Measurements from ENCODE around the gene PHLDA1. TPM values are rescaled to one million over a fixed set of nuclear protein-coding genes. Genes with fewer than 3 reads are reported as not detected.

PHLDA1 gene
- total RNA-seq, 1 experiment from 2014 or later, result 159 TPM

GRCh38 chr12:75978677-75979076 lies 52.9 kb downstream of the PHLDA1 start:
- H3K4me3 ChIP-seq (ENCODE audit: low read depth in 2 of 2, low read length in 2 of 2), result no peak overlapping the region
- intact Hi-C loops (cut with micrococcal nuclease; ENCODE audit: unreplicated experiment) (loop anchor here (5.0 to 10.0 kb wide), 2 partner anchors 114 to 271 kb away; no protein-coding TSS in a partner anchor), in situ Hi-C loops (cut with HindIII; ENCODE audit: low pct_unique_long_range_greater_than_20kb, low sequenced_read_pairs) (no loop called here)
- ATAC-seq (0 out of 2 replicates have a peak, but pooled peaks have one; percentile 22), DNase-seq (ENCODE audit: low read depth, low spot score) (no peak)
- BruUV-seq (replicated peaks), result no TSS peak
- TF ChIP-seq CTCF (IDR thresholded peaks at IDR 0.05), result no peak
- 0 out of 2 replicates have a peak, but pooled peaks have one; percentile 35 for TF ChIP-seq TCF7L2 (IDR thresholded peaks at IDR 0.05; ENCODE audit: low read depth, low read length)
- ChIA-PET CTCF (interaction anchor here (0.7 kb wide), 1 partner anchor 452 kb away, joined by 4 read pairs; no protein-coding TSS in a partner anchor), POLR2A (interaction anchor here (0.6 to 1.6 kb wide), 5 partner anchors 27 to 53 kb away, joined by 3 to 6 read pairs (median 4); partner anchors contain the start of gene PHLDA1)
- no peaks in the 10 kb centered on the region for H3K27me3 ChIP-seq (ENCODE audit: control insufficient read depth, insufficient read depth, low read length)
- H3K36me3 ChIP-seq (ENCODE audit: control insufficient read depth, insufficient read depth, low read length), result no peaks in the 10 kb centered on the region
- H3K4me1 ChIP-seq (ENCODE audit: control insufficient read depth, insufficient read depth, low read length), result peaks cover 68% of the 10 kb centered on the region
- peak overlapping the region; percentile 99 for H3K27ac ChIP-seq (ENCODE audit: low read length)
- no peaks in the 10 kb centered on the region for H3K9me3 ChIP-seq (ENCODE audit: control insufficient read depth, insufficient read depth, low read depth, low read length)

GRCh38 chr12:75977952-75978671 lies 53.5 kb downstream of the PHLDA1 start:
- H3K36me3 ChIP-seq (ENCODE audit: control insufficient read depth, insufficient read depth, low read length), result no peaks in the 10 kb centered on the region
- in situ Hi-C loops (cut with HindIII; ENCODE audit: low pct_unique_long_range_greater_than_20kb, low sequenced_read_pairs), result no loop called here
- ChIA-PET CTCF (interaction anchor here (0.6 to 0.7 kb wide), 3 partner anchors 28 to 467 kb away, joined by 4 to 6 read pairs (median 4); partner anchors contain the start of gene KRR1), POLR2A (interaction anchor here (0.7 to 1.6 kb wide), 7 partner anchors 28 to 55 kb away, joined by 3 to 10 read pairs (median 4); partner anchors contain the start of gene PHLDA1)
- intact Hi-C loops (cut with micrococcal nuclease; ENCODE audit: unreplicated experiment), result loop anchor here (5.0 to 10.0 kb wide), 2 partner anchors 113 to 271 kb away; no protein-coding TSS in a partner anchor
- TSS peak; percentile 74 for BruUV-seq (replicated peaks)
- no peaks in the 10 kb centered on the region; the same call in 1 of the 2 replicates for H3K9me3 ChIP-seq (ENCODE audit: control insufficient read depth, insufficient read depth, low read depth, low read length)
- DNase-seq (ENCODE audit: low read depth, low spot score), result peak; percentile 98
- H3K27me3 ChIP-seq (ENCODE audit: control insufficient read depth, insufficient read depth, low read length), result no peaks in the 10 kb centered on the region
- H3K27ac ChIP-seq (ENCODE audit: low read length), result peak overlapping the region; percentile 99
- H3K4me3 ChIP-seq (ENCODE audit: low read depth in 2 of 2, low read length in 2 of 2), result no peak overlapping the region
- ATAC-seq, result peak; percentile 91
- TF ChIP-seq SIN3A (IDR thresholded peaks at IDR 0.05; ENCODE audit: borderline replicate concordance, insufficient read depth, low read depth, low read length) (no peak), REST (IDR thresholded peaks at IDR 0.05; ENCODE audit: insufficient read depth in 1 of 2, low read depth in 2 of 2, low read length in 1 of 2) (peak in 1 of 2 experiments; percentile 46; a peak in 1 of 4 replicates), TCF7L2 (IDR thresholded peaks at IDR 0.05; ENCODE audit: low read depth, low read length) (peak; percentile 90), POLR2AphosphoS5 (IDR thresholded peaks at IDR 0.05; ENCODE audit: low read depth, low read length) (peak; percentile 93), CTCF (IDR thresholded peaks at IDR 0.05) (no peak)
- peaks cover 63% of the 10 kb centered on the region for H3K4me1 ChIP-seq (ENCODE audit: control insufficient read depth, insufficient read depth, low read length)

Data from Panc1 (cell line).